Nucleus accumbens (tissue), 56 donors: ENCODE results near the gene FKRP.

ENCODE experiments used
- DNase-seq, 56 donors: peaks; one replicate each; lab custom pipeline; 2025; lab: John Stamatoyannopoulos, UW

The FKRP gene

GRCh38 chr19:46718934-46719622, 26.8 kb upstream of the FKRP start:
- no peak for DNase-seq

GRCh38 chr19:46719629-46720502, 26.0 kb upstream of the FKRP start:
- DNase-seq: no peak

GRCh38 chr19:46720503-46721239, 25.2 kb upstream of the FKRP start:
- DNase-seq: no peak

- DNase-seq: no peak
Measured at GRCh38 chr19:46721269-46722003, 24.4 kb upstream of the FKRP start.

- DNase-seq: no peak
Measured at GRCh38 chr19:46722004-46722380, 23.9 kb upstream of the FKRP start.

GRCh38 chr19:46722421-46723022, 23.3 kb upstream of the FKRP start:
- no peak for DNase-seq

GRCh38 chr19:46723023-46723461, 22.8 kb upstream of the FKRP start:
- no peak for DNase-seq

GRCh38 chr19:46723471-46723870, 22.4 kb upstream of the FKRP start:
- DNase-seq: no peak

- no peak for DNase-seq
Measured at GRCh38 chr19:46724468-46724867, 21.4 kb upstream of the FKRP start.

GRCh38 chr19:46725036-46725820, 20.6 kb upstream of the FKRP start:
- no peak for DNase-seq

GRCh38 chr19:46725859-46726393, 19.9 kb upstream of the FKRP start:
- DNase-seq: no peak

GRCh38 chr19:46726551-46726950, 19.3 kb upstream of the FKRP start:
- no peak for DNase-seq

GRCh38 chr19:46726971-46727501, 18.8 kb upstream of the FKRP start:
- peak in 8 of 56 donors; percentile 17 to 47 (median 27) for DNase-seq

GRCh38 chr19:46727757-46728156, 18.1 kb upstream of the FKRP start:
- no peak for DNase-seq

GRCh38 chr19:46728208-46728607, 17.6 kb upstream of the FKRP start:
- no peak for DNase-seq

GRCh38 chr19:46728693-46729339, 17.0 kb upstream of the FKRP start:
- peak in 38 of 56 donors; percentile 11 to 81 (median 40) for DNase-seq

GRCh38 chr19:46729696-46730095, 16.2 kb upstream of the FKRP start:
- no peak for DNase-seq

GRCh38 chr19:46730187-46730586, 15.7 kb upstream of the FKRP start:
- DNase-seq: no peak
